Neural progenitor cell (in vitro differentiated cells): ENCODE data around the gene SCN1A.

ENCODE experiments used
- EZH2 ChIP-seq: fragments of 200-600 bp; sonication (generic); IDR thresholded peaks from 2 replicates; pipeline ENCODE4 v1.6.1; 2017; ENCODE audit warnings: antibody characterized with exemption, mild to moderate bottlenecking, moderate library complexity
- TF ChIP-seq, protein P1 (sequence below): fragments of 200-600 bp; sonication (generic); IDR thresholded peaks from 2 replicates; pipeline ENCODE4 v1.5.1; 2017; ENCODE audit warnings: antibody characterized with exemption, mild to moderate bottlenecking

DNA sequence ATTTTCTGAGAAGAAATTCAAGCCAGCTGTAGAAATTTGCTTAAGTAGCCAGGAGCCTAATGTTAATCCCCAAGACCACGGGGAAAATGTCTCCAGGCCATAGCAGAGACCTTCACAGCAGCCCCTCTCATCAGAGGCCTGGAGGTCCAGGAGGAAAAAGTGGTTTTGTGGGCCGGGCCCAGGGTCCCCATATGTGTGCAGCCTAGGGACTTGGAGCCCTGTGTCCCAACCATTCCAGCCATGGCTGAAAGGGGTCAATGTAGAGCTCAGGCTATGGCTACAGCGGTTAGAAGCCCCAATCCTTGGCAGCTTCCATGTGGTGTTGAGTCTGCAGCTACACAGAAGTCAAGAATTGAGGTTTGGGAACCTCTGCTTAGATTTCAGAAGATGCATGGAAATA is 160.1 kb downstream of the SCN1A start:
- TF ChIP-seq, protein P1, sequence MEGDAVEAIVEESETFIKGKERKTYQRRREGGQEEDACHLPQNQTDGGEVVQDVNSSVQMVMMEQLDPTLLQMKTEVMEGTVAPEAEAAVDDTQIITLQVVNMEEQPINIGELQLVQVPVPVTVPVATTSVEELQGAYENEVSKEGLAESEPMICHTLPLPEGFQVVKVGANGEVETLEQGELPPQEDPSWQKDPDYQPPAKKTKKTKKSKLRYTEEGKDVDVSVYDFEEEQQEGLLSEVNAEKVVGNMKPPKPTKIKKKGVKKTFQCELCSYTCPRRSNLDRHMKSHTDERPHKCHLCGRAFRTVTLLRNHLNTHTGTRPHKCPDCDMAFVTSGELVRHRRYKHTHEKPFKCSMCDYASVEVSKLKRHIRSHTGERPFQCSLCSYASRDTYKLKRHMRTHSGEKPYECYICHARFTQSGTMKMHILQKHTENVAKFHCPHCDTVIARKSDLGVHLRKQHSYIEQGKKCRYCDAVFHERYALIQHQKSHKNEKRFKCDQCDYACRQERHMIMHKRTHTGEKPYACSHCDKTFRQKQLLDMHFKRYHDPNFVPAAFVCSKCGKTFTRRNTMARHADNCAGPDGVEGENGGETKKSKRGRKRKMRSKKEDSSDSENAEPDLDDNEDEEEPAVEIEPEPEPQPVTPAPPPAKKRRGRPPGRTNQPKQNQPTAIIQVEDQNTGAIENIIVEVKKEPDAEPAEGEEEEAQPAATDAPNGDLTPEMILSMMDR: no peak
- no peak for TF ChIP-seq EZH2
